Karpas-422 (cell line): ENCODE measurements around the gene ANKRD50. TPM values are rescaled to one million over a fixed set of nuclear protein-coding genes. Genes with fewer than 3 reads are reported as not detected.

Source experiments
- DNase-seq: peaks from one replicate; pipeline ENCODE4 v3.0.0-alpha.2; 2015
- H2AFZ ChIP-seq: fragments of 200-600 bp; sonication (generic); 2 replicates; pipeline ENCODE4 v1.6.1; 2014; ENCODE audit warnings: antibody characterized with exemption, low read length, mixed read lengths
- H3K27ac ChIP-seq: fragments of 200-600 bp; sonication (generic); 2 replicates; pipeline ENCODE4 v1.5.1; 2014; ENCODE audit warnings: mild to moderate bottlenecking, low read length, moderate library complexity
- H3K27me3 ChIP-seq: fragments of 200-600 bp; sonication (generic); 2 replicates; pipeline ENCODE4 v1.6.1; 2014; ENCODE audit warnings: low read length, mixed read lengths
- H3K36me3 ChIP-seq: fragments of 200-600 bp; sonication (generic); 2 replicates; pipeline ENCODE4 v1.6.1; 2014; ENCODE audit warnings: low read length, mixed read lengths; ENCODE audit not compliant: insufficient read depth
- H3K4me1 ChIP-seq: fragments of 200-600 bp; sonication (generic); 2 replicates; pipeline ENCODE4 v1.6.1; 2014; ENCODE audit warnings: mild to moderate bottlenecking, low read length, mixed read lengths
- H3K4me2 ChIP-seq: fragments of 200-600 bp; sonication (generic); 2 replicates; pipeline ENCODE4 v1.6.1; 2014; ENCODE audit warnings: low read length, low read depth, mild to moderate bottlenecking; ENCODE audit not compliant: poor library complexity, severe bottlenecking
- H3K4me3 ChIP-seq: fragments of 200-600 bp; sonication (generic); 2 replicates; pipeline ENCODE4 v1.5.1; 2014; ENCODE audit warnings: mild to moderate bottlenecking, antibody characterized with exemption, low read length, mixed read lengths
- H3K79me2 ChIP-seq: fragments of 200-600 bp; sonication (generic); 2 replicates; pipeline ENCODE4 v1.6.1; 2014; ENCODE audit warnings: mild to moderate bottlenecking, low read length, mixed read lengths
- H3K9ac ChIP-seq: fragments of 200-600 bp; sonication (generic); 2 replicates; pipeline ENCODE4 v1.6.0; 2014; ENCODE audit warnings: low read length
- H3K9me2 ChIP-seq: fragments of 200-600 bp; sonication (generic), shearing (Covaris generic); replicated peaks from 2 replicates; pipeline ENCODE4 v1.6.0; 2014; ENCODE audit warnings: mild to moderate bottlenecking, low read length, moderate library complexity; ENCODE audit not compliant: insufficient read depth
- H3K9me3 ChIP-seq: fragments of 300-700, 200-600 bp; sonication (generic); 2 replicates; pipeline ENCODE4 v1.6.1; 2014; ENCODE audit warnings: low read length, mixed read lengths
- H4K20me1 ChIP-seq: fragments of 200-600 bp; sonication (generic); 2 replicates; pipeline ENCODE4 v1.6.1; 2014; ENCODE audit warnings: mild to moderate bottlenecking, antibody characterized with exemption, low read length, low read depth; ENCODE audit not compliant: insufficient read depth
- total RNA-seq: library from RNA; depleted of rRNA; stranded (reverse); fragments of >200 nt; shearing (Covaris generic); gene quantifications from 2 replicates; pipeline ENCODE4 v1.2.3, GENCODE V29; 2014; ENCODE audit warnings: low replicate concordance

The ANKRD50 gene
- total RNA-seq, 1 experiment from 2014 or later, result not detected

DNA sequence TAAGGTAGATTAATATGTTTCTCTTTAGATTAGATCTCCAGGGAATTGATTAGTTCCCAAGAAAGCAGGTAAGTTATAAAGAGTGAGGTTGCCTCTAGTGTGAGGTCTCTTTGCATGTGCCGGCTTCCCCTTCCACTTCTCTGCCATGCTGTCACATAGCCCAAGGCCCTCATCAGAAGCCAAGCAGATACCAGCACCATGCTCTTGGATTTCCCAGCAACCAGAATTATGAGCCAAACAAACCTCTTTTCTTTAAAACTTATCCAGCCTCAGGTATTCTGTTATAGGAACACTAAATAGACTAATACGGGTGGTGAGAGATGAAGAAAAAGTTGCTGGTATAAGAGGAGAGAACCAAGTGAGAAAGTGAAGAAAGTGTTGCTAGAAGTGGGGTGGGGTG lies 15.1 kb downstream of the ANKRD50 start:
- no peaks in the 10 kb centered on the region for H3K27me3 ChIP-seq
- H3K4me2 ChIP-seq, result no peak overlapping the region
- H3K9ac ChIP-seq, result no peak overlapping the region
- H3K27ac ChIP-seq, result no peak overlapping the region
- H3K36me3 ChIP-seq, result no peaks in the 10 kb centered on the region
- no peak for DNase-seq
- H2AFZ ChIP-seq, result no peak overlapping the region
- H3K79me2 ChIP-seq, result no peaks in the 10 kb centered on the region
- H3K9me2 ChIP-seq, result no peaks in the 10 kb centered on the region
- H4K20me1 ChIP-seq, result no peaks in the 10 kb centered on the region
- no peaks in the 10 kb centered on the region for H3K4me1 ChIP-seq
- H3K9me3 ChIP-seq, result peaks cover 21% of the 10 kb centered on the region; the same call in 1 of the 2 replicates
- no peak overlapping the region for H3K4me3 ChIP-seq

- H3K9me3 ChIP-seq, result peaks cover 21% of the 10 kb centered on the region; the same call in 1 of the 2 replicates
- H3K4me3 ChIP-seq, result no peak overlapping the region
- no peaks in the 10 kb centered on the region for H3K36me3 ChIP-seq
- H3K79me2 ChIP-seq, result no peaks in the 10 kb centered on the region
- H3K9ac ChIP-seq, result no peak overlapping the region
- no peak for DNase-seq
- H4K20me1 ChIP-seq, result no peaks in the 10 kb centered on the region
- H2AFZ ChIP-seq, result no peak overlapping the region
- no peak overlapping the region for H3K27ac ChIP-seq
- no peaks in the 10 kb centered on the region for H3K4me1 ChIP-seq
- no peaks in the 10 kb centered on the region for H3K27me3 ChIP-seq
- no peak overlapping the region for H3K4me2 ChIP-seq
- no peaks in the 10 kb centered on the region for H3K9me2 ChIP-seq
Observed at GRCh38 chr4:124696182-124696581, 16.4 kb downstream of the ANKRD50 start.

DNA sequence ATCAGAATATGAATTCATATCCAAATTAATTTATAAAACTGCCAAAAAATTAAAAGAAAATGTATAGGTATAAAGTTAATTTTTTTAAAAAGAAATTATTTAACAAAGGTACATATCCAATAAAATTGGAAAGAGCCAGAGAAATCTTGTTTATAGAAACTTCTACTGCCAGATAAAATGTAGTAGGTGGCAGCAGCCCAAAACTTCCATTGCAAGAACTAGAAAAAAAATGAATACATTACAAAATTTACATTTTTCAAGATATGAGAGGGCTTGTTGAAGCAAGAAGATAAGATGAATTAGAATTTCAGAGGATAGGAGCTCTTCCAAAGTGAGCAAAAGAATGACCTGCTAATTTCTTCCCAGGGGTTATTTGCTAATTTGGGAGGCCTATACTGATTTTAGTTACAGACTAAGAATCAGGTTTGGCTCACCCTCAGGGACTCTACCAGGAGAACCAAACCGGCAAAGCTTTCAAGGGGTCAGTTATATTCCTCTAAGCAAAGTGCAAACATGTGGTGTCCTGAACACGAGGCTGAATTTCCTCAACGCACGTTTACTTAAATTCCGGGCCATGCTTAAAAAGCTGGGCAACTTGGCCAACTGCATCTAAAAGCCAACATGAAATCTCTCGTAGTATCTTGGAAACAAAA lies 17.5 kb downstream of the ANKRD50 start:
- DNase-seq, result no peak
- no peaks in the 10 kb centered on the region for H3K36me3 ChIP-seq
- H3K9me2 ChIP-seq, result no peaks in the 10 kb centered on the region
- H3K9me3 ChIP-seq, result peaks cover 23% of the 10 kb centered on the region; the same call in 1 of the 2 replicates
- no peak overlapping the region for H2AFZ ChIP-seq
- no peak overlapping the region for H3K9ac ChIP-seq
- H3K4me3 ChIP-seq, result no peak overlapping the region
- H3K27ac ChIP-seq, result no peak overlapping the region
- no peaks in the 10 kb centered on the region for H3K4me1 ChIP-seq
- H3K27me3 ChIP-seq, result no peaks in the 10 kb centered on the region
- H3K79me2 ChIP-seq, result no peaks in the 10 kb centered on the region
- H3K4me2 ChIP-seq, result no peak overlapping the region
- no peaks in the 10 kb centered on the region for H4K20me1 ChIP-seq

GRCh38 chr4:124694306-124694705 lies 18.2 kb downstream of the ANKRD50 start:
- DNase-seq, result no peak
- H3K4me2 ChIP-seq, result no peak overlapping the region
- no peaks in the 10 kb centered on the region for H3K9me2 ChIP-seq
- H3K9me3 ChIP-seq, result peaks cover 22% of the 10 kb centered on the region; the same call in 1 of the 2 replicates
- no peaks in the 10 kb centered on the region for H3K4me1 ChIP-seq
- no peaks in the 10 kb centered on the region for H4K20me1 ChIP-seq
- H3K27me3 ChIP-seq, result no peaks in the 10 kb centered on the region
- no peak overlapping the region for H2AFZ ChIP-seq
- H3K9ac ChIP-seq, result no peak overlapping the region
- no peaks in the 10 kb centered on the region for H3K36me3 ChIP-seq
- H3K27ac ChIP-seq, result no peak overlapping the region
- H3K4me3 ChIP-seq, result no peak overlapping the region
- H3K79me2 ChIP-seq, result no peaks in the 10 kb centered on the region

GRCh38 chr4:124691801-124692200 lies 20.7 kb downstream of the ANKRD50 start:
- peaks cover 17% of the 10 kb centered on the region; the same call in 1 of the 2 replicates for H3K9me3 ChIP-seq
- no peak overlapping the region for H3K4me3 ChIP-seq
- no peak overlapping the region for H2AFZ ChIP-seq
- H3K9ac ChIP-seq, result no peak overlapping the region
- H4K20me1 ChIP-seq, result no peaks in the 10 kb centered on the region
- no peaks in the 10 kb centered on the region for H3K36me3 ChIP-seq
- no peaks in the 10 kb centered on the region for H3K9me2 ChIP-seq
- H3K4me1 ChIP-seq, result no peaks in the 10 kb centered on the region
- DNase-seq, result no peak
- no peak overlapping the region for H3K27ac ChIP-seq
- no peak overlapping the region for H3K4me2 ChIP-seq
- no peaks in the 10 kb centered on the region for H3K79me2 ChIP-seq
- H3K27me3 ChIP-seq, result no peaks in the 10 kb centered on the region

- Histone ChIP-seq H3K9me3 (peaks cover 15% of the 10 kb centered on the region; the same call in 1 of the 2 replicates), H3K27me3 (no peaks in the 10 kb centered on the region), H3K9me2 (no peaks in the 10 kb centered on the region; the same call in 1 of the 2 replicates), H3K36me3 (no peaks in the 10 kb centered on the region), H3K9ac (no peak overlapping the region), H4K20me1 (no peaks in the 10 kb centered on the region), H3K4me3 (no peak overlapping the region), H3K79me2 (no peaks in the 10 kb centered on the region), H3K27ac (no peak overlapping the region), H3K4me2 (no peak overlapping the region), H2AFZ (no peak overlapping the region), H3K4me1 (no peaks in the 10 kb centered on the region)
- DNase-seq, result no peak
Observed at GRCh38 chr4:124686279-124686678, 26.3 kb downstream of the ANKRD50 start.

DNA sequence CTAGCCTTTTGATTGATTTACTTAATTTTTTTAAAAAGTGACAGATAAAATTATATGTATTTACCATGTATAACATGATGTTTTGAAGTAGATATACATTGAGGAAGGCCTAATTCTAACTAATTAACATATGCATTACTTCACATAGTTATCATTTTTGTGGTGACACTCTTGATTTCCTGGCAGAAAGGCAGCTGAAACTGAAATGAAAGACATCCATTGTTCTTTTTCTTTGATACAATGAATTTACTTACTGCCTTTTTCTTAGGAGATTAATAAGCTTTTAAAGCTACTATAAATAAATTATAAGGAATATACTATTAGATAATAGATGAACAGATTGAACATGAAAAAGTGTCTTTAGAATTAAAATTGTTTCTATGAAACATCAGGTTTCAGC lies 26.7 kb downstream of the ANKRD50 start:
- H3K36me3 ChIP-seq, result no peaks in the 10 kb centered on the region
- H3K4me3 ChIP-seq, result no peak overlapping the region
- no peaks in the 10 kb centered on the region for H3K27me3 ChIP-seq
- no peak for DNase-seq
- no peaks in the 10 kb centered on the region for H4K20me1 ChIP-seq
- no peak overlapping the region for H3K9ac ChIP-seq
- no peak overlapping the region for H3K4me2 ChIP-seq
- no peak overlapping the region for H2AFZ ChIP-seq
- no peaks in the 10 kb centered on the region for H3K4me1 ChIP-seq
- H3K9me3 ChIP-seq, result peaks cover 15% of the 10 kb centered on the region; the same call in 1 of the 2 replicates
- no peaks in the 10 kb centered on the region for H3K79me2 ChIP-seq
- no peaks in the 10 kb centered on the region; the same call in 1 of the 2 replicates for H3K9me2 ChIP-seq
- no peak overlapping the region for H3K27ac ChIP-seq

GRCh38 chr4:124684301-124684700 lies 28.2 kb downstream of the ANKRD50 start:
- Histone ChIP-seq H3K9ac (no peak overlapping the region), H3K4me1 (no peaks in the 10 kb centered on the region), H3K9me3 (peaks cover 12% of the 10 kb centered on the region; the same call in 1 of the 2 replicates), H3K9me2 (no peaks in the 10 kb centered on the region; the same call in 1 of the 2 replicates), H2AFZ (no peak overlapping the region), H3K27ac (no peak overlapping the region), H3K4me3 (no peak overlapping the region), H4K20me1 (no peaks in the 10 kb centered on the region), H3K27me3 (no peaks in the 10 kb centered on the region), H3K79me2 (no peaks in the 10 kb centered on the region), H3K4me2 (no peak overlapping the region), H3K36me3 (no peaks in the 10 kb centered on the region)
- no peak for DNase-seq
